Hepatocyte (in vitro differentiated cells): ENCODE data around the gene STX8.

Source experiments
- EZH2 ChIP-seq: fragments of 200-600 bp; sonication (generic); IDR thresholded peaks from 2 replicates; pipeline ENCODE4 v1.6.1; 2016; ENCODE audit warnings: antibody characterized with exemption, mild to moderate bottlenecking, borderline replicate concordance
- EZH2phosphoT487 ChIP-seq: fragments of 200-600 bp; sonication (generic); IDR thresholded peaks from one replicate; pipeline ENCODE4 v1.6.1; 2018; ENCODE audit warnings: antibody characterized with exemption, mild to moderate bottlenecking, low read depth, moderate library complexity; ENCODE audit not compliant: unreplicated experiment, severe bottlenecking
- TF ChIP-seq, protein P1 (sequence below): fragments of 200-600 bp; sonication (generic); IDR thresholded peaks from 2 replicates; pipeline ENCODE4 v1.5.1; 2016; ENCODE audit warnings: antibody characterized with exemption, mild to moderate bottlenecking; ENCODE audit not compliant: poor library complexity

DNA sequence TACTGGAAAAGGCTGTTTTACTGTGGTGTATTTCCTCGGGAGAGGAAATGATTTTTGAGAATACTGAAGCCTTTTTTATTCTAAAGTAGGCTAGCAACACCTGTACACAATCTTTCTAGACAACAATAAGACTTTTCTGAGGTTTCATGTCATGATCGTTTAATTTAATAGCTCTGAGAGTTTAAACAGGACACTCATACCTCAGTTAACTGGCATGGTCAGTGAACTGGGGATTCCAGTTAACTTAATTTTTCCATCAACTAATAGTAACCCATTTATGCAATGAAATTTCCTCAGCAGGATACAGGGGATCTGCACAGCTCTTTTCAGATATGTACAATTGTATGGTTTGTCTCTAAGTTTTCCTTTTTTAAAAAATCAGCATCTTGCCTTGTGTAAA, 291.7 kb downstream of the STX8 start:
- TF ChIP-seq, protein P1, sequence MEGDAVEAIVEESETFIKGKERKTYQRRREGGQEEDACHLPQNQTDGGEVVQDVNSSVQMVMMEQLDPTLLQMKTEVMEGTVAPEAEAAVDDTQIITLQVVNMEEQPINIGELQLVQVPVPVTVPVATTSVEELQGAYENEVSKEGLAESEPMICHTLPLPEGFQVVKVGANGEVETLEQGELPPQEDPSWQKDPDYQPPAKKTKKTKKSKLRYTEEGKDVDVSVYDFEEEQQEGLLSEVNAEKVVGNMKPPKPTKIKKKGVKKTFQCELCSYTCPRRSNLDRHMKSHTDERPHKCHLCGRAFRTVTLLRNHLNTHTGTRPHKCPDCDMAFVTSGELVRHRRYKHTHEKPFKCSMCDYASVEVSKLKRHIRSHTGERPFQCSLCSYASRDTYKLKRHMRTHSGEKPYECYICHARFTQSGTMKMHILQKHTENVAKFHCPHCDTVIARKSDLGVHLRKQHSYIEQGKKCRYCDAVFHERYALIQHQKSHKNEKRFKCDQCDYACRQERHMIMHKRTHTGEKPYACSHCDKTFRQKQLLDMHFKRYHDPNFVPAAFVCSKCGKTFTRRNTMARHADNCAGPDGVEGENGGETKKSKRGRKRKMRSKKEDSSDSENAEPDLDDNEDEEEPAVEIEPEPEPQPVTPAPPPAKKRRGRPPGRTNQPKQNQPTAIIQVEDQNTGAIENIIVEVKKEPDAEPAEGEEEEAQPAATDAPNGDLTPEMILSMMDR: no peak
- TF ChIP-seq EZH2 (no peak), EZH2phosphoT487 (no peak)
